Astrocyte (in vitro differentiated cells and primary cell): ENCODE results near the gene CD109.

Source experiments
- EZH2 ChIP-seq: IDR thresholded peaks from 2 replicates; pipeline ENCODE4 v1.6.1; 2012; ENCODE audit warnings: mild to moderate bottlenecking, low read length, inconsistent platforms; ENCODE audit not compliant: insufficient read depth
- TF ChIP-seq, protein P1 (sequence below): IDR thresholded peaks from 2 replicates; pipeline ENCODE4 v1.5.1; 2011; ENCODE audit warnings: low read depth, mild to moderate bottlenecking, inconsistent platforms, low read length, moderate library complexity; ENCODE audit not compliant: insufficient read depth

DNA sequence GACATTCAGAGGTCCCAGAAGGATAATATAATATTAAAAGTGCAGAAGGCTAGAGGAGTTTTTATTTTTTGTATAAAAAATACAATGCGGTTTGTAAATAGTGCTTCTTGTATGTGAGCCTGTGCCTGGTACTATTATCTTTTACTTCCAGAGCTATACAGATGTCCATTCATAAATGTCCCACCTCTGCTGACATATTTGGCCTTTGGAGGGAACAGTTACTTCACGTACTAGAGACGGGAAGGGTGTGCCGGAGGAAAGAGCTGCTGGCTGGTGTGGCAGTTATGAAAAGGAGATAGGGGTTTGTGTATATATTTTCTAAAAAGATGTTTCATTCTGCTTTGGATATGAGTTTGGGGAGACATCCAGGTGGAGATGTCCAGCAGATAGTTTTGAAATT, 8.8 kb downstream of the CD109 start:
- TF ChIP-seq, protein P1, sequence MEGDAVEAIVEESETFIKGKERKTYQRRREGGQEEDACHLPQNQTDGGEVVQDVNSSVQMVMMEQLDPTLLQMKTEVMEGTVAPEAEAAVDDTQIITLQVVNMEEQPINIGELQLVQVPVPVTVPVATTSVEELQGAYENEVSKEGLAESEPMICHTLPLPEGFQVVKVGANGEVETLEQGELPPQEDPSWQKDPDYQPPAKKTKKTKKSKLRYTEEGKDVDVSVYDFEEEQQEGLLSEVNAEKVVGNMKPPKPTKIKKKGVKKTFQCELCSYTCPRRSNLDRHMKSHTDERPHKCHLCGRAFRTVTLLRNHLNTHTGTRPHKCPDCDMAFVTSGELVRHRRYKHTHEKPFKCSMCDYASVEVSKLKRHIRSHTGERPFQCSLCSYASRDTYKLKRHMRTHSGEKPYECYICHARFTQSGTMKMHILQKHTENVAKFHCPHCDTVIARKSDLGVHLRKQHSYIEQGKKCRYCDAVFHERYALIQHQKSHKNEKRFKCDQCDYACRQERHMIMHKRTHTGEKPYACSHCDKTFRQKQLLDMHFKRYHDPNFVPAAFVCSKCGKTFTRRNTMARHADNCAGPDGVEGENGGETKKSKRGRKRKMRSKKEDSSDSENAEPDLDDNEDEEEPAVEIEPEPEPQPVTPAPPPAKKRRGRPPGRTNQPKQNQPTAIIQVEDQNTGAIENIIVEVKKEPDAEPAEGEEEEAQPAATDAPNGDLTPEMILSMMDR = no peak
- no peak for TF ChIP-seq EZH2
